Measurements from ENCODE around the gene NMS. TPM values are rescaled to one million over a fixed set of nuclear protein-coding genes. Genes with fewer than 3 reads are reported as not detected.
A peak's percentile ranks its signal among the peaks of the same experiment; 100 is the strongest.

NMS gene
- total RNA-seq, 1 donor from 2014 or later: not detected

- no peak overlapping the region for H3K27ac ChIP-seq
- DNase-seq (no peak), ATAC-seq (peak; percentile 43)
- H3K4me1 ChIP-seq: no peaks in the 10 kb centered on the region
- H3K4me3 ChIP-seq: no peak overlapping the region
- intact Hi-C loops (cut with DNase I): no loop called here
- no peaks in the 10 kb centered on the region for H3K36me3 ChIP-seq
- no peak for TF ChIP-seq CTCF (IDR thresholded peaks at IDR 0.05)
- no peaks in the 10 kb centered on the region for H3K9me3 ChIP-seq
- H3K27me3 ChIP-seq: no peaks in the 10 kb centered on the region
Observed at GRCh38 chr2:100513650-100514049, 43.4 kb downstream of the NMS start.

GRCh38 chr2:100517556-100517955 lies 47.3 kb downstream of the NMS start:
- no peak for TF ChIP-seq CTCF (IDR thresholded peaks at IDR 0.05)
- ATAC-seq: no peak
- no peak overlapping the region for H3K27ac ChIP-seq
- no peaks in the 10 kb centered on the region for H3K27me3 ChIP-seq
- no peaks in the 10 kb centered on the region for H3K9me3 ChIP-seq
- no peak for DNase-seq
- H3K4me1 ChIP-seq: no peaks in the 10 kb centered on the region
- intact Hi-C loops (cut with DNase I): no loop called here
- no peaks in the 10 kb centered on the region for H3K36me3 ChIP-seq
- no peak overlapping the region for H3K4me3 ChIP-seq

- intact Hi-C loops (cut with DNase I): no loop called here
- TF ChIP-seq CTCF (IDR thresholded peaks at IDR 0.05): no peak
- DNase-seq (no peak), ATAC-seq (no peak)
- H3K36me3 ChIP-seq: no peaks in the 10 kb centered on the region
- H3K27me3 ChIP-seq: no peaks in the 10 kb centered on the region
- H3K27ac ChIP-seq: no peak overlapping the region
- no peak overlapping the region for H3K4me3 ChIP-seq
- no peaks in the 10 kb centered on the region for H3K9me3 ChIP-seq
- H3K4me1 ChIP-seq: no peaks in the 10 kb centered on the region
Observed at GRCh38 chr2:100518801-100519200, 48.5 kb downstream of the NMS start.

GRCh38 chr2:100520224-100520623 lies 49.9 kb downstream of the NMS start:
- Histone ChIP-seq H3K4me3 (no peak overlapping the region), H3K27me3 (no peaks in the 10 kb centered on the region), H3K4me1 (no peaks in the 10 kb centered on the region), H3K36me3 (no peaks in the 10 kb centered on the region), H3K9me3 (no peaks in the 10 kb centered on the region), H3K27ac (no peak overlapping the region)
- no peak for DNase-seq
- intact Hi-C loops (cut with DNase I): no loop called here
- no peak for TF ChIP-seq CTCF (IDR thresholded peaks at IDR 0.05)
- ATAC-seq: no peak

DNA sequence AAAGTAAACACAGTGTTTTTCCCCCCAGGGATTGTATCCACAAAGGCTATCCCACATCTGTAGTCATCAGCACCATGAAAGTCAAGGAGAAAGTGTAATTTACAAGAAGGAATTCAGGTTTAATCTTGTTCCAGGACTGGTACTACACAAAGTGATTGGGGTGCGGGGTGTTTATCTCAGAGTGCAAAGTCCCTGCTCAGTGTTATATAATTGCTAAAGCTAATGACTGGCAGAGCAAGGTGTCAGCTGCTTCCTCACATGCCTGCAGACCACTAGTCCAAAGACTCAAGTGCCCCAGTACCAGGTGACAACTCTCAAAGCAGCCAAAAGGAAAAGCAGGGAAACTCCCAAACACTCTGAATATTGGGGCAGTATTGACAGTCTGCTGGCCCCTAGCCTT lies 52.1 kb downstream of the NMS start:
- H3K4me1 ChIP-seq: no peaks in the 10 kb centered on the region
- ATAC-seq: no peak
- intact Hi-C loops (cut with DNase I): no loop called here

More for the DNA sequence above, 52.1 kb downstream of the NMS start:
- TF ChIP-seq CTCF (IDR thresholded peaks at IDR 0.05): no peak
- Histone ChIP-seq H3K27ac (no peak overlapping the region), H3K36me3 (no peaks in the 10 kb centered on the region), H3K4me3 (no peak overlapping the region), H3K27me3 (no peaks in the 10 kb centered on the region), H3K9me3 (no peaks in the 10 kb centered on the region)
- no peak for DNase-seq

Measured in upper lobe of right lung (tissue), 1 donor.